HG02852 (cell line): ENCODE results near the gene MPND.
"Not testable (repeated sequence)": the region's sequence is repeated elsewhere in the genome, so short reads cannot be mapped to it uniquely, and the experiment has no call there.

Experiments used
- ATAC-seq: cut with Tn5 transposase; IDR thresholded peaks from one replicate; pipeline ENCODE4 v1.9.1; 2021; ENCODE audit warnings: mild to moderate bottlenecking, moderate library complexity; ENCODE audit not compliant: unreplicated experiment

MPND gene

DNA sequence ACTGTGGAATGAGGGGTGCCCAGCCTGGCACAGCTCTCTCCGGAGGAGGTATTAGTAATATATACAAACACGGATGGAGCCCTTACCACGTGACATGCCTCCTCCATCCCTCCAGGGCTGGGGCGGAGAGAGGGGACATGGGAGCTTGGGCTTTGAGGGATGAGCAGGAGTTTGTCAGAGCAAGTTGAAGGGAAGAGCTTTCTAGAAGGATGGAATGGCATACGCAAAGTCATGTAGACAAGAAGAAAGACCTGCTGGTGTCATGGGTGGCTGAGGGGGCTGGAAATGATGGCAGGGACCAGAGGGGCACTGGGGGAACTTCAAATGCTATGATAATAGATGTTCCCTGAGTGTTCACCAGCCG is 2.6 kb downstream of the MPND start:
- no peak for ATAC-seq

DNA sequence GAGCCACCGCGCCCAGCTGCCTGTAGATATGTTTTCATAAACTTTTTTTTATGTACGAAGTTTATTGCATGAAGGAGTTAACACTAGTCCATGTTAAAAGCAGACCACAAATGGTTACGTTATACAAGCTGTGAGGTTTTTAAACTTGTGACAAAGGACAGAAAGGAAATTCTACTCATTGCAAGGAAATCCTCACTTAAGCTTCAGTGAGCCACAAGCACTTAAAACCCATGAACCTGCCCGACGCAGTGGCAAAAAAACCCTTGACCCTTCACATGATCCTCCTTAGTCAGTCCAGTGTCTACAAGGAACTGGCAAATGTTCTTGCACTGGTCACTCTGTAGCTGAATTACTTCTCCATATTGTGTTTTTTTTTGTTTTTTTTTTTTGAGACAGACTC is 4.2 kb downstream of the MPND start:
- ATAC-seq: no peak

DNA sequence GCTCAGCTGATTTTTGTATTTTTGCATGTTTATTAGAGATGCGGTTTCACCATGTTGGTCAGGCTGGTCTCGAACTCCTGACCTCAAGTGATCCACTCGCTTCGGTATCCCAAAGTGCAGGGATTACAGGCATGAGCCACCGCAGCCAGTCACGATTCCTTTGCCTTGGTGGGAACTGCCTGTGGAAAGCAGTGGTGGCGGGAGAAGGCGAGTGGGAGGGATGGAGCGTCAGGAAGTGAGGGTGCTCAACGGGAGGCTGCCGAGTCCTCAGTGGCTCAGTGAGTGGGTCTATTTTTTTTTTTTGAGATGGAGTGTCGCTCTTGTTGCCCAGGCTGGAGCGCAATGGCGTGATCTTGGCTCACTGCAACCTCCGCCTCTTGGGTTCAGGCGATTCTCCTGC is 5.9 kb downstream of the MPND start:
- not testable (repeated sequence) for ATAC-seq

GRCh38 chr19:4350111-4350510 is 6.7 kb downstream of the MPND start:
- no peak for ATAC-seq

- no peak for ATAC-seq
Observed at GRCh38 chr19:4350726-4351125, 7.4 kb downstream of the MPND start.

DNA sequence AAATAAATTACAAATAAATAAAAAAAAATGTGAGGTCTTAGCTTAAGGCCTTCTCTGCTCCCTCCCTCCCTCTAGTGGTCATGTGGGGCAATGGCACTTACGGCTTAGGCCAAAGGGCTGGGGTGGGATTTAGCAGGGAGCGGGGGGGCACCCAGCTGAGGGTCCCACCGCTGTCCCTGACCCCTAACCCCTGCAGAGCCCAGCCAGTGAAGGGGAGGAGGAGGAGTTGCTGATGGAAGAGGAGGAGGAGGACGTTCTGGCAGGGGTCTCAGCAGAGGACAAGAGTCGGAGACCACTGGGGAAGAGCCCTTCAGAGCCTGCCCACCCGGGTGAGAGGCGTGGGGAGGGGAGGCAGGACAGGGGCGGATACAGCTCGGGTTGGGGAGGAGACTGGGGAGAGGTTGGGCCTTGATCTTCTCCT is 9.3 kb downstream of the MPND start:
- no peak for ATAC-seq

GRCh38 chr19:4354282-4354681 is 10.9 kb downstream of the MPND start:
- no peak for ATAC-seq

- no peak for ATAC-seq
Observed at GRCh38 chr19:4354897-4355296, 11.5 kb downstream of the MPND start.

DNA sequence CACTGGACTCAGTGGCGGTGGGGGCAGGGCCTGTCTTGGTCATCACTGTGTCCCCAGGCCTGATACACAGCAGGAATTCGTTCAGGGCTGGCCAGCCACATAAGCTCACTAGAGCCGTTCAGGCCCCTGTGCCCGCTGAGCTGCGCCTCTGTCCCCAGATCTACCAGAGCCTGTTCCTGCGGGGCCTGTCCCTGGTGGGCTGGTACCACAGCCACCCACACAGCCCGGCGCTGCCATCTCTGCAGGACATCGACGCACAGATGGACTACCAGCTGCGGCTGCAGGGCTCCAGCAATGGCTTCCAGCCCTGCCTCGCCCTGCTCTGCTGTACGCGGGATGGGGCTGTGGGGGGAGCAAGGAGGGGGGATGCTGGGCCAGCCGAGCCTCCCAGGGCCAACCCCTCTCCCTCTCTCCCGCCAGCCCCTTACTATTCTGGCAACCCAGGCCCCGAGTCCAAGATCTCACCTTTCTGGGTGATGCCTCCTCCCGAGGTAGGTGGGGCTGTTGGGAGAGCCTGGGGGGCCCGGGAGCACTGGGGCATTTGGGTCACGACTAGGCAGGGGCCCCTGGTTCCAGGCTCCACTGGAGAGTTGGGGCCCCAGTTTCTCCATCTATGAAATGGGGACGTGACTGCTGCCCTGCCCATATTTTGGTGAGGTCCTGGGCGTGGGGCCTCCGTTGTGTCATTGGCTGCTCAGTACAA is 13.9 kb downstream of the MPND start:
- no peak for ATAC-seq

DNA sequence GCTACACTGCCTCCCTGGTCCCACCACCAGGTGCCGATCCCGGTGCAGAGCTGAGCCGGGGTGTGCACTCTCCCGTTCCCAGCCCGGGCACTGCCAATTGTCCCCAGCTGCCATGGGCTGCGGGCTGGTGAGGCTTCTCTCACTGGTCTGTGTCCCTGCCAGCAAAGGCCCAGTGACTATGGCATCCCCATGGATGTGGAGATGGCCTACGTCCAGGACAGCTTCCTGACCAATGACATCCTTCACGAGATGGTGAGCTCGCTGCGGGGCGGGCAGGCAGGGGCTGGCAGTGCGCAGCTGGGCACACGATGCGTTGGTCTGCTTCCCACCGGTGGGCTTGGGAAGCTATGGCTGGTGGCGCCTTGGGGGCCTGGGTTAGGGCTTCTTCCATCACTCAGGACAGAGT is 14.6 kb downstream of the MPND start:
- no peak for ATAC-seq

- ATAC-seq: no peak
Observed at GRCh38 chr19:4358709-4359626, 15.6 kb downstream of the MPND start.

- ATAC-seq: no peak
Observed at GRCh38 chr19:4359627-4360000, 16.3 kb downstream of the MPND start.

GRCh38 chr19:4360081-4360569 is 16.8 kb downstream of the MPND start:
- ATAC-seq: no peak

DNA sequence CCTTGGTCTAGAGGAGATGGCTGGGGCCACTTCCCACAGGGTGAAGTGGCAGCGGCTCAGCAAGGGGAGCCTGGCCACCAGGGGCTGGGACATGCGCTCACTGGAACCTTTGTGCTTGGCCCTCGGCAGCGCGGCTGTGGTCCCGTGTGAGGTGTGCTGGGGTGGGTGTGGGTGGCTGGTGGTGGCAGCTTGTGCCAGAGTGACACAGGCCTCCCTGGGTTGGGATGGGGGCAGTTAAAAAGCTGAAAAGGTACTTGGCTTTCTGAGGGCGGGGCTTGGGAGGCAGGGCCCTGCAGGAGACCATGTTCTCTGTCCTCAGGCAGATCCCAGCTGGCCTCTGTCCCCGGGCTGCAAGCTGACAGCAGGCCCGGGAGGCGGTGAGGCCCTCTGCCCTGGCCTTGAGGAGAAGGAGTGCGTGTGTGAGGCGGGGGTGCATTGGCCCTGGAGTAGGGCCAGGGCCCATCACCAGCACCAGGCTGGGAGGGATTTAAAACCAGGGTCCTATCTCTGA is 17.3 kb downstream of the MPND start:
- ATAC-seq: no peak

DNA sequence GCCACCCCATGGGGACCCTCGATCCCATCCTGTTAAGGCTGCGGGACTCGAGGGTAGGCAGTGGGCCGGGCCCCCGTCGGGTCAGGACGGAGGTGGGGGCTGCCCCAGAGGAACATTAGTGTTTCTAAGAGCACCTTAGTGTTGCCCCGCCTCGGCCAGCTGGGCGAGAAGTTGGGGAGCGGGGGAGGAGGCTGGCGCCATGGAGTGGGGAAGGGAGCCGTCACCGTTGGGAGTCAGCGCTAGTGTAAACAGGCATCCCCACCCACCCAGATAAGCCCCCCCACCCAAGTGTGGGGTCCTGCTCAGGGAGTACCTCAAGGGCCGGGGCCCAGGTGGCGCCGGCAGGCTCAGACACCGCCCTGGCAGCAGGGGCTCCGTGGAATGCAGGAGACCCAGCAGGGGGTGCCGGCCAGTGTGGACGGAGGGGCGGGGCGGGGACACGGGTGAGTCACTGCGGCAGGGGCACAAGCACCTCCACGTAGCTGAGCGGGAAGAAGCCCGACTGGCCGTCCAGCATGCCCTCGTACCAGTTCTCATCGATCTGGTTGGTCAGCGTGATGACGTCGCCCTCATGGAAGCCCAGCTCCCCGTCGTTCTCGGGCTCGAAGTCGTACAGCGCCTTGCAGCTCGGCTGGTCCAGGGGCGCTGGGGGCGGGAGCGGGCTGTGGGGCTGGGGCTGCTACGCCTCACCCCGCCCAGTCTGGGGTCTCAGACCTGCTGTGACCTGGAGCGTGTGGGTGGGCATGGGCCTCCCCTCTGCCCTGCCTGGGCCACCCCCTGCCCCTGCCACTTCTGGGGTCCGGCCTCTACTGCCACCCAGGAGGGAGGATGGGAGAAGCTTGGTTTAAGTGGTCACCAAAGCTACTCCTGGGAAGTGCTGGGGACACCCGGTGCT is 18.0 kb downstream of the MPND start:
- ATAC-seq: no peak

DNA sequence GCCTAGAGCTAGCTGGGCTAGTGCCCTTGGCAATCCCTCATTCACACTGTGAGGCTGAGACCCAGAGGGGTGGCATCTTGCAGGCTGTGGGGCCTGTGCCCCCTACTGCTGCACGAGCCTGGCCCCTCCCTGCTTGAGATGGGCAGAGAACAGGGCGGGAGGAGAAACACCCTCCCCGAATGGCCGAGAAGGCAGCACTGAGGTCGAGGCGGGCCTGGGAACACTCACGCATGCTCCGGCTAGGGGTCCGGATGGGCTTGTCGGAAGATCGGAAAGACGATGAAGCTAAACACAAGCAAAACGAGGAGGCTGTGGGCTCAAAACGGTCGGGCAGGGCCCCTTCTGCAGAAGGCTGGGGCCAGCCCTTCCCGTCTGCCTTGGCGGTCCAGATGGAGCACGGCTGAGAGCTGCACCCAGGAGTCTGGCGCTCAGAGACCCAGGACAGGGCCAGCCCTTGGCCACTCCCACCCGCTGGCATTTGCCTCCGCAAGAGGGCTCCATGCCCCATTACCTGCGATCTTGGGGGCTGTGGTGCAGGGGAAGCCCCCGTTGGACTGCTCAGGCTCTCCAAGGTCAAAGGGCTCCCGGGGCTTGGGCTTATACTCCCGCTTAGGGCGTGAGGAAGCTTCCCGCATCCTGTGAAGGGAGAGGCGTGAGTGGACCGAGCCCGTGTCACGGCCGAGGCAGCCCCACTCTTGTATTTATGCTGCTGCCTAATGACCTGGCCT is 18.9 kb downstream of the MPND start:
- no peak for ATAC-seq

GRCh38 chr19:4362831-4363545 is 19.6 kb downstream of the MPND start:
- no peak for ATAC-seq

DNA sequence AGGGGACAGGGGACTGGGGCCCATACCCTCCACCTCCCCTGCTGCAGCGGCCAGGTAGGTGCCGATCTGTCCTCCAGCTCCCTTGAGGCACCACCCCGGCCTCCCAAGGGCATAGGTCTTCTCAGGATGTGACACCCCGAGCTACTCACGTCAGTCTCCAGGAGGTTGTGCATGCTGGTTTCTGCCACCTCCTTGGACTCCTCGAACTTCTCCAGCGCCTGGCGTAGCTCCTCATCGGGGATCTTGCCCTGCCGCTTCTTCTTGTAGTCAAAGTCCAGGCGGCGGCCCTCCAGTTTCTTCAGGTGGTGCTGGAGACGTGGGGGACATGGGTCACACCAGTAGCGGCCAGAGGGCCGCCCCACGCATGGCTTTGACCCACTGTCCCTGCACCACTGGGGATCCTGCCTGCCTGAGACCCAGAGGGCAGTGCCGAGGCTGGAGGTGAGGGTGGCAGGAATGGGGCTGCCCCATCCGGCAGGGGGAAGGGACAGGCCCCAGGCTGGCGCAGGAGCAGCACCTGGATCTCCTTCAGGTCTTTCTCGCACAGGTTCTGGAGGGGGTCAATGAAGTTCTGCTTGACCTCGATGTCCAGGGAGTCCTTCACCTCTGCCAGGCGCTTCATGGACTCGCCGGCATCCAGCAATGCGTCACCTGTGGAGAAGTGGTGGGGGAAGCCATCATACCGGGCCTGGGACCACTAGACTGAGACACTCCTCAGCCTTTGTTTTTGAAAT is 20.4 kb downstream of the MPND start:
- no peak for ATAC-seq

GRCh38 chr19:4365341-4365740 is 22.0 kb downstream of the MPND start:
- no peak for ATAC-seq
